ENCODE measurements around the gene CALML5. TPM values are rescaled to one million over a fixed set of nuclear protein-coding genes. Genes with fewer than 3 reads are reported as not detected.

CALML5 gene
- total and polyA plus RNA-seq, 7 donors = not detected

DNA sequence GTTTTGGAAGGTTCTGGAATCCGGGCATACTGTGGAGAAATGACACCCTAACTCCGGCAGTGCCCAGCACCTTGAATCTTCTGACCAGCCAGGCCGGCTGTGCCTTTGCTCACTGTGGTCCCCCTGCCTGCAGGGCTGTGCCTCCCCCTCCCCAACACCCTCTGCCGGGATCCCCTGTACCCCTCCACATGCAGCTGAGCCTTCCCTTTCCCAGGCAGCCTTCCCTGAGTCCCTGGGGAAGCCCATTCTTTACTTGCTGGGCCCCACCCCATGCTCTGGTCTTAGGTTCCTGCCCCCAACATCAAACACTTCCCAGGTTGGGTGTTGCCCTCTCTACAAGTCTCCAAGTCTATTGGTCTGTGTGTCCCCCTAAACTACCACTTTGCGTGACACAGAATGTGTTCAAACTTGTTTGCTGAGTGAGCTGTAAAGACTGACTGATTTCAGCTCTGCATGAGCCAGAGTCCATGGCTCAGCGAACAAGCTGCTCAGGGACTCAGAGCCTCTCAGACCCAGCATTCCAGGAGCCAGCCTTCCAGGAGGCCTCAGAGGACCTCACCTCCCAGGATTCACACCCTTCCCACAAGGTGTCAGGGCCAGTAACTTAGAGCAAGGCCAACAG, 31.6 kb downstream of the CALML5 start:
- Histone ChIP-seq H3K27ac (no peak overlapping the region), H3K27me3 (ENCODE audit: insufficient read depth in 3 of 3, low read length in 2 of 3) (no peaks in the 10 kb centered on the region), H3K9me3 (no peaks in the 10 kb centered on the region), H3K4me1 (no peaks in the 10 kb centered on the region), H3K36me3 (ENCODE audit: insufficient read depth in 1 of 2, low read depth in 1 of 2) (no peaks in the 10 kb centered on the region), H3K4me3 (no peak overlapping the region)
- WGBS, 3 donors = 88 to 95% (median 93%) methylated on average over 6 of the region's 6 CpGs
- DNase-seq (no peak), ATAC-seq (no peak)
- intact Hi-C loops (cut with DNase I) = no loop called here
- TF ChIP-seq, protein P1, sequence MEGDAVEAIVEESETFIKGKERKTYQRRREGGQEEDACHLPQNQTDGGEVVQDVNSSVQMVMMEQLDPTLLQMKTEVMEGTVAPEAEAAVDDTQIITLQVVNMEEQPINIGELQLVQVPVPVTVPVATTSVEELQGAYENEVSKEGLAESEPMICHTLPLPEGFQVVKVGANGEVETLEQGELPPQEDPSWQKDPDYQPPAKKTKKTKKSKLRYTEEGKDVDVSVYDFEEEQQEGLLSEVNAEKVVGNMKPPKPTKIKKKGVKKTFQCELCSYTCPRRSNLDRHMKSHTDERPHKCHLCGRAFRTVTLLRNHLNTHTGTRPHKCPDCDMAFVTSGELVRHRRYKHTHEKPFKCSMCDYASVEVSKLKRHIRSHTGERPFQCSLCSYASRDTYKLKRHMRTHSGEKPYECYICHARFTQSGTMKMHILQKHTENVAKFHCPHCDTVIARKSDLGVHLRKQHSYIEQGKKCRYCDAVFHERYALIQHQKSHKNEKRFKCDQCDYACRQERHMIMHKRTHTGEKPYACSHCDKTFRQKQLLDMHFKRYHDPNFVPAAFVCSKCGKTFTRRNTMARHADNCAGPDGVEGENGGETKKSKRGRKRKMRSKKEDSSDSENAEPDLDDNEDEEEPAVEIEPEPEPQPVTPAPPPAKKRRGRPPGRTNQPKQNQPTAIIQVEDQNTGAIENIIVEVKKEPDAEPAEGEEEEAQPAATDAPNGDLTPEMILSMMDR (IDR thresholded peaks at IDR 0.05) = no peak

DNA sequence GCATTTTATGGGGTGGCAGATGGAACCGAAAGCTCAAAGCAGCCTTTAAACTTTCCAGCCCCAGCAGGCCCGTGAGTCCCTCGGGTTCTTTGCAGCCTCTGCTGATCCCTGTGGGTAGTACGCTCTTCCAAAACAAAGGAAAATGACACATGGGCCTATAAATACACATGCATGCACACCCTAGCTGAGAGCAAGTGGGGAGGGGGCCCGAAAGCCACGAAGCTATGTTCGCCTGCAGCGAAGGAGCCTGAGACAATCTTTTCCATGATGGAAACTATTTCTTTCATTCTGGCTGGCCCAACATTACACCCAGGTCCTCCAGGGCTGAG, 32.2 kb downstream of the CALML5 start:
- Histone ChIP-seq H3K4me1 (no peaks in the 10 kb centered on the region), H3K36me3 (ENCODE audit: insufficient read depth in 1 of 2, low read depth in 1 of 2) (no peaks in the 10 kb centered on the region), H3K27ac (no peak overlapping the region), H3K27me3 (ENCODE audit: insufficient read depth in 3 of 3, low read length in 2 of 3) (no peaks in the 10 kb centered on the region), H3K4me3 (no peak overlapping the region), H3K9me3 (no peaks in the 10 kb centered on the region)
- no peak for ATAC-seq
- TF ChIP-seq, protein P1 (IDR thresholded peaks at IDR 0.05) = no peak
- intact Hi-C loops (cut with DNase I) = no loop called here
- WGBS, 3 donors = 61 to 73% (median 70%) methylated on average over 8 of the region's 8 CpGs
- no peak for DNase-seq

DNA sequence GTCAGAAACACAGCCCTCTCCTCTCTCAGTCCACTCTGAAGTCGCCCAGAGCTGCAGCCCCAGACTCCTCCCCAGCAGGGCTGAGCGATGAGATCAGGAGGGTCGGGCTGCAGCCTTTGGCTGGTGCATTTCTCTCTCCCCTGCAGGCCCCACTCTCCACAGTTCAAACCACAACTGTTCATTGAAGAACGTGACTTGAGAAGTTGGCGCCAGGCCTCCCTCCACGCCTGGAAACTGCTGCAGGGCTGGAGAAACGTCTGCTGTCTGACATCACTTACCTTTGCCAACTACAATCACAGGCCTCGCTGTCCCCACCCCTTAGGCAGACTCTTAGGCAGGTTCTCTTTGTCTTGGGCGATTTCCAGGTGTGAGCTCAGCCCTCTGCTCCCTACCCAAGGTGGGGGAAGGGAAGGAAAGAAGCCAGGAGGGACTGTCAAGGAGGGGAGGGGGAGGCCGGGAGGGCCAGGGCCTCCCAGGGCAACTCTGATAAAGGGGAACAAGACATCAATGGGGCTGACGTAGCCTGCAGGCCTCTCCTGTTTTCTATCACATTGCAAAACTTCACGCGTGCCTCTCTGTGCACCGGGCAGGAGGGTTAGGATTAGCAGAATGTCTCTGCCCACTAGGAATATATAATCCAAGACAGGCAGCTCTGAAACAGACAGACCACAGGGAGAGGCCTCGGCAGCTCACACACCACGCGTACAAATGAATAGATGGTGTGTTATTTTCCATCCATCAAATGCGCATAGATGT, 32.7 kb downstream of the CALML5 start:
- Histone ChIP-seq H3K36me3 (ENCODE audit: insufficient read depth in 1 of 2, low read depth in 1 of 2) (no peaks in the 10 kb centered on the region), H3K4me3 (no peak overlapping the region), H3K27ac (no peak overlapping the region), H3K9me3 (no peaks in the 10 kb centered on the region), H3K4me1 (no peaks in the 10 kb centered on the region), H3K27me3 (ENCODE audit: insufficient read depth in 3 of 3, low read length in 2 of 3) (no peaks in the 10 kb centered on the region)
- DNase-seq (no peak), ATAC-seq (peak in 1 of 4 donors; percentile 23)
- TF ChIP-seq, protein P1 (IDR thresholded peaks at IDR 0.05) = no peak
- WGBS, 3 donors = 68 to 73% (median 71%) methylated on average over 18 of the region's 18 CpGs
- intact Hi-C loops (cut with DNase I) = no loop called here

DNA sequence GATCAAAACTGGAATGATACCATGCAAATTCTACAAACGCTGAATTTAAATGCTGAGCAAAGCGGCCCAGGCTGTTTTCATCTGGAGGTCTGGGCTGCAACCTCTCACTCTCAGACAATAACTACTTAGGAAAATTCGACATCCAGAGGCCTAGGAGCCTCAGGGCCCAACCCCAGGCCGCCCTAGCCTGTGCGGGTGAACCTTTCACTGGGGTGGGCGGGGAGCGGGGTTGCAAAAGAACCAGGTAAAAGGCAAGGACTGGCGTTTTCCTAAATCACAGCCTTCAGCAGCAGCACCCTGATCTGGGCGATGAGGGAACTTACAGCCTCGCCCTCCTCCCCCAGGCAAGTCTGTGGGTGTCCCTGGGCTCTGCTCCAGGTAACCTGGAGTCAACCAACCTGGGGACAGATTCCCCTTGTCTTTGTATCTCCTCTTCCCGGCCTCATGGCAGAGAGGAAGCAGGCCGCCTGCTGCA, 33.4 kb downstream of the CALML5 start:
- no peak overlapping the region for H3K4me3 ChIP-seq
- no peaks in the 10 kb centered on the region for H3K9me3 ChIP-seq
- intact Hi-C loops (cut with DNase I) = no loop called here
- ATAC-seq (no peak), DNase-seq (no peak)
- no peak overlapping the region for H3K27ac ChIP-seq
- 75 to 79% (median 77%) methylated on average over 12 of the region's 12 CpGs for WGBS, 3 donors
- H3K27me3 ChIP-seq (ENCODE audit: insufficient read depth in 3 of 3, low read length in 2 of 3) = no peaks in the 10 kb centered on the region
- no peaks in the 10 kb centered on the region for H3K36me3 ChIP-seq (ENCODE audit: insufficient read depth in 1 of 2, low read depth in 1 of 2)
- H3K4me1 ChIP-seq = no peaks in the 10 kb centered on the region
- TF ChIP-seq, protein P1 (IDR thresholded peaks at IDR 0.05) = no peak
